ENCODE measurements around the gene PCDH9.

The PCDH9 gene

DNA sequence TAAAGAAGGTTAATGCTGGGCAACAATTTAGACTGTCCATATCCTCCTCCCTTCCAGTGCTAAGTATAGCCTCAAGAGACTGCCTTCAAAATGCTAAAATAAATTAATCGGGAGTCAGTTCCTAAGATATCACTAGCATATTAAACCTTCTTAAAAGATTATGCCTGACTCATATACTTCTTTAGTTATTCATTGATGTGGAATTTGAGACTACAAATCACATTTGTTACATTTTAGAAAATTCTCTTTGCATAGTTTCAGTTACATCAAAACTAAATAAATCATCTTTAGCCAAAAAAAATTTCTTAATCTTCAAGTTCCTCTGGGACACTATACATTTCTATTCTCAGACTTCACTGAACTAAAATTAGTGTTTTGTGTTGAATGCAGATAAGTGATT, 769.1 kb downstream of the PCDH9 start:
- no peak overlapping the region for H3K4me3 ChIP-seq (replicated peaks; ENCODE audit: insufficient read depth, low read length)
- no peak overlapping the region for H3K27ac ChIP-seq (replicated peaks)
- TF ChIP-seq, protein P1, sequence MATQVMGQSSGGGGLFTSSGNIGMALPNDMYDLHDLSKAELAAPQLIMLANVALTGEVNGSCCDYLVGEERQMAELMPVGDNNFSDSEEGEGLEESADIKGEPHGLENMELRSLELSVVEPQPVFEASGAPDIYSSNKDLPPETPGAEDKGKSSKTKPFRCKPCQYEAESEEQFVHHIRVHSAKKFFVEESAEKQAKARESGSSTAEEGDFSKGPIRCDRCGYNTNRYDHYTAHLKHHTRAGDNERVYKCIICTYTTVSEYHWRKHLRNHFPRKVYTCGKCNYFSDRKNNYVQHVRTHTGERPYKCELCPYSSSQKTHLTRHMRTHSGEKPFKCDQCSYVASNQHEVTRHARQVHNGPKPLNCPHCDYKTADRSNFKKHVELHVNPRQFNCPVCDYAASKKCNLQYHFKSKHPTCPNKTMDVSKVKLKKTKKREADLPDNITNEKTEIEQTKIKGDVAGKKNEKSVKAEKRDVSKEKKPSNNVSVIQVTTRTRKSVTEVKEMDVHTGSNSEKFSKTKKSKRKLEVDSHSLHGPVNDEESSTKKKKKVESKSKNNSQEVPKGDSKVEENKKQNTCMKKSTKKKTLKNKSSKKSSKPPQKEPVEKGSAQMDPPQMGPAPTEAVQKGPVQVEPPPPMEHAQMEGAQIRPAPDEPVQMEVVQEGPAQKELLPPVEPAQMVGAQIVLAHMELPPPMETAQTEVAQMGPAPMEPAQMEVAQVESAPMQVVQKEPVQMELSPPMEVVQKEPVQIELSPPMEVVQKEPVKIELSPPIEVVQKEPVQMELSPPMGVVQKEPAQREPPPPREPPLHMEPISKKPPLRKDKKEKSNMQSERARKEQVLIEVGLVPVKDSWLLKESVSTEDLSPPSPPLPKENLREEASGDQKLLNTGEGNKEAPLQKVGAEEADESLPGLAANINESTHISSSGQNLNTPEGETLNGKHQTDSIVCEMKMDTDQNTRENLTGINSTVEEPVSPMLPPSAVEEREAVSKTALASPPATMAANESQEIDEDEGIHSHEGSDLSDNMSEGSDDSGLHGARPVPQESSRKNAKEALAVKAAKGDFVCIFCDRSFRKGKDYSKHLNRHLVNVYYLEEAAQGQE (IDR thresholded peaks at IDR 0.05; ENCODE audit: insufficient replicate concordance, low read depth): no peak
- TF ChIP-seq POLR2AphosphoS5 (IDR thresholded peaks at IDR 0.05; ENCODE audit: low read depth) (no peak), GABPA (IDR thresholded peaks at IDR 0.05; ENCODE audit: low read depth) (no peak), SPI1 (IDR thresholded peaks at IDR 0.05; ENCODE audit: borderline replicate concordance, low read depth) (no peak)
- TF ChIP-seq, protein P2, sequence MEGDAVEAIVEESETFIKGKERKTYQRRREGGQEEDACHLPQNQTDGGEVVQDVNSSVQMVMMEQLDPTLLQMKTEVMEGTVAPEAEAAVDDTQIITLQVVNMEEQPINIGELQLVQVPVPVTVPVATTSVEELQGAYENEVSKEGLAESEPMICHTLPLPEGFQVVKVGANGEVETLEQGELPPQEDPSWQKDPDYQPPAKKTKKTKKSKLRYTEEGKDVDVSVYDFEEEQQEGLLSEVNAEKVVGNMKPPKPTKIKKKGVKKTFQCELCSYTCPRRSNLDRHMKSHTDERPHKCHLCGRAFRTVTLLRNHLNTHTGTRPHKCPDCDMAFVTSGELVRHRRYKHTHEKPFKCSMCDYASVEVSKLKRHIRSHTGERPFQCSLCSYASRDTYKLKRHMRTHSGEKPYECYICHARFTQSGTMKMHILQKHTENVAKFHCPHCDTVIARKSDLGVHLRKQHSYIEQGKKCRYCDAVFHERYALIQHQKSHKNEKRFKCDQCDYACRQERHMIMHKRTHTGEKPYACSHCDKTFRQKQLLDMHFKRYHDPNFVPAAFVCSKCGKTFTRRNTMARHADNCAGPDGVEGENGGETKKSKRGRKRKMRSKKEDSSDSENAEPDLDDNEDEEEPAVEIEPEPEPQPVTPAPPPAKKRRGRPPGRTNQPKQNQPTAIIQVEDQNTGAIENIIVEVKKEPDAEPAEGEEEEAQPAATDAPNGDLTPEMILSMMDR (IDR thresholded peaks at IDR 0.05; ENCODE audit: insufficient read depth, low read length): no peak
- no peaks in the 10 kb centered on the region for H3K27me3 ChIP-seq (ENCODE audit: insufficient read depth, poor library complexity, severe bottlenecking)
- DNase-seq (ENCODE audit: low read depth in 1 of 2, low spot score in 1 of 2): no peak

DNA sequence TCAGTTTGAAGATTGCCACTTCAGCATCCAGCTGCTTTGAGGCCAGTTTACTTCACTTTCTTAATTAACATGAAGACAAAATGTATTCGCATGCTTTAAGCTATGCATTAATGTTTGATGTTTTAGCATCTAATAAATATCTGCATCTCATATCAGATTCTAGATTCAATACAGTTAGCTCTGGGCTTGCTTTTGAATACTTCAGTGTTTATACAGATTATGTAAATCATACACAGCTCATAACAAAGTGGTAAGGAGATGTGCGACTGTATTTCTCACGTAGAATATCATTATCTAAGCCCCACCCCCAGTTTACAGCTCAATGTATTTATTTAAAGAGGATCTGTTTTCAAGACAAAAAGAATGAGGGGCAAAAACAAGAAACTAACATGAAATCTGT, 770.5 kb downstream of the PCDH9 start:
- TF ChIP-seq, protein P2 (IDR thresholded peaks at IDR 0.05; ENCODE audit: insufficient read depth, low read length): no peak
- TF ChIP-seq SPI1 (IDR thresholded peaks at IDR 0.05; ENCODE audit: borderline replicate concordance, low read depth) (no peak), POLR2AphosphoS5 (IDR thresholded peaks at IDR 0.05; ENCODE audit: low read depth) (no peak), GABPA (IDR thresholded peaks at IDR 0.05; ENCODE audit: low read depth) (no peak)
- TF ChIP-seq, protein P1 (IDR thresholded peaks at IDR 0.05; ENCODE audit: insufficient replicate concordance, low read depth): no peak

DNA sequence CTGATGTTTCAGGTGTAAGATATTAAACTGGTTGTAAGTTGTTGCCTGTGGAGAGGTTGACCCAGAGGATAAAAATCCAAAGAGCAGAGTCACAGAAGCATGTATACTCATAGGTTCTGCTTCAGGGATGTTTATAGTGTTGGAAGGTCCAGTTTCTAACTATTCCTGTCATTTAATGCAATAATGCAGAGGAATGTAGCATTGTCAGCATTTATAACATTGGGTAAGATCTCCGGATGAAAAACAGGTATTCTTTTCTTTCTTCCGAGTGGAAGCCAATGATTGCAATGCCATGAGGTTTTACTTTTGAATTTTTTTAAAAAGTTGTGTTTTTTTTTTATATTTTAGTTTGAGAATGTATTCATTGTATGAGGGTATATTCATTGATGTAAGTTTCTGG, 771.0 kb downstream of the PCDH9 start:
- no peak overlapping the region for H3K4me3 ChIP-seq (replicated peaks; ENCODE audit: insufficient read depth, low read length)
- no peaks in the 10 kb centered on the region for H3K27me3 ChIP-seq (ENCODE audit: insufficient read depth, poor library complexity, severe bottlenecking)
- TF ChIP-seq GABPA (IDR thresholded peaks at IDR 0.05; ENCODE audit: low read depth) (no peak), SPI1 (IDR thresholded peaks at IDR 0.05; ENCODE audit: borderline replicate concordance, low read depth) (no peak), POLR2AphosphoS5 (IDR thresholded peaks at IDR 0.05; ENCODE audit: low read depth) (no peak)
- TF ChIP-seq, protein P1 (IDR thresholded peaks at IDR 0.05; ENCODE audit: insufficient replicate concordance, low read depth): no peak
- TF ChIP-seq, protein P2 (IDR thresholded peaks at IDR 0.05; ENCODE audit: insufficient read depth, low read length): no peak
- no peak overlapping the region for H3K27ac ChIP-seq (replicated peaks)
- no peak for DNase-seq (ENCODE audit: low read depth in 1 of 2, low spot score in 1 of 2)

More for the DNA sequence above, 770.5 kb downstream of the PCDH9 start:
- Histone ChIP-seq H3K4me3 (replicated peaks; ENCODE audit: insufficient read depth, low read length) (no peak overlapping the region), H3K27me3 (ENCODE audit: insufficient read depth, poor library complexity, severe bottlenecking) (no peaks in the 10 kb centered on the region), H3K27ac (replicated peaks) (no peak overlapping the region)
- no peak for DNase-seq (ENCODE audit: low read depth in 1 of 2, low spot score in 1 of 2)
